IPS DF 6.9 (cell line): ENCODE measurements around the gene ZNF516.

Source experiments
- DNase-seq: peaks from one replicate; pipeline ENCODE4 v3.0.0-alpha.2; 2013; ENCODE audit warnings: low read depth, low spot score
- H3K27ac ChIP-seq: one replicate; pipeline ENCODE4 v1.5.1; 2013; ENCODE audit warnings: low read length, control low read depth
- H3K27me3 ChIP-seq: 2 replicates; pipeline ENCODE4 v1.6.1; 2013; ENCODE audit warnings: mild to moderate bottlenecking, low read length; ENCODE audit not compliant: control insufficient read depth, insufficient read depth
- H3K36me3 ChIP-seq: 2 replicates; pipeline ENCODE4 v1.6.1; 2013; ENCODE audit warnings: low read length; ENCODE audit not compliant: control insufficient read depth, insufficient read depth
- H3K4me1 ChIP-seq: 2 replicates; pipeline ENCODE4 v1.6.1; 2013; ENCODE audit warnings: low read length; ENCODE audit not compliant: control insufficient read depth, insufficient read depth
- H3K4me3 ChIP-seq: 2 replicates; pipeline ENCODE4 v1.5.1; 2013; ENCODE audit warnings: mild to moderate bottlenecking, low read length
- H3K9me3 ChIP-seq: 2 replicates; pipeline ENCODE4 v1.6.1; 2013; ENCODE audit warnings: low read length, inconsistent platforms; ENCODE audit not compliant: control insufficient read depth, insufficient read depth
- WGBS: extraction: QIAGEN DNeasy Blood & Tissue Kit; methylation state at CpG from one replicate; pipeline ENCODE4 v1.1.7; 2013; ENCODE audit warnings: mixed read lengths, missing lambda C conversion rate; ENCODE audit not compliant: insufficient read length, insufficient coverage; 5-methylcytosine and 5-hydroxymethylcytosine counted together

ZNF516 gene

GRCh38 chr18:76371301-76372203, 123.5 kb downstream of the ZNF516 start:
- Histone ChIP-seq H3K4me3 (no peak overlapping the region), H3K4me1 (no peaks in the 10 kb centered on the region), H3K36me3 (no peaks in the 10 kb centered on the region), H3K27ac (no peak overlapping the region), H3K9me3 (no peaks in the 10 kb centered on the region), H3K27me3 (no peaks in the 10 kb centered on the region)
- no peak for DNase-seq
- WGBS = no CpG with 5 or more reads among the region's 43 CpGs

GRCh38 chr18:76370686-76371085, 124.4 kb downstream of the ZNF516 start:
- no CpG with 5 or more reads among the region's 10 CpGs for WGBS
- no peaks in the 10 kb centered on the region for H3K36me3 ChIP-seq

GRCh38 chr18:76370201-76370600, 124.8 kb downstream of the ZNF516 start:
- no peak for DNase-seq
- Histone ChIP-seq H3K27me3 (no peaks in the 10 kb centered on the region), H3K36me3 (no peaks in the 10 kb centered on the region), H3K27ac (no peak overlapping the region), H3K4me1 (no peaks in the 10 kb centered on the region), H3K9me3 (no peaks in the 10 kb centered on the region), H3K4me3 (no peak overlapping the region)
- no CpG with 5 or more reads among the region's 12 CpGs for WGBS

More at GRCh38 chr18:76370686-76371085, 124.4 kb downstream of the ZNF516 start:
- Histone ChIP-seq H3K27me3 (no peaks in the 10 kb centered on the region), H3K27ac (no peak overlapping the region), H3K9me3 (no peaks in the 10 kb centered on the region), H3K4me1 (no peaks in the 10 kb centered on the region), H3K4me3 (no peak overlapping the region)
- DNase-seq = no peak

- no peaks in the 10 kb centered on the region for H3K27me3 ChIP-seq
These were observed 125.3 kb downstream of the ZNF516 start for GRCh38 chr18:76369791-76370190.

GRCh38 chr18:76368976-76369375, 126.1 kb downstream of the ZNF516 start:
- no peaks in the 10 kb centered on the region for H3K27me3 ChIP-seq
- no CpG with 5 or more reads among the region's 5 CpGs for WGBS
- H3K27ac ChIP-seq = no peak overlapping the region
- no peak overlapping the region for H3K4me3 ChIP-seq
- no peaks in the 10 kb centered on the region for H3K4me1 ChIP-seq
- no peaks in the 10 kb centered on the region for H3K9me3 ChIP-seq
- DNase-seq = no peak
- H3K36me3 ChIP-seq = no peaks in the 10 kb centered on the region

More at GRCh38 chr18:76369791-76370190, 125.3 kb downstream of the ZNF516 start:
- Histone ChIP-seq H3K27ac (no peak overlapping the region), H3K4me3 (no peak overlapping the region), H3K36me3 (no peaks in the 10 kb centered on the region), H3K9me3 (no peaks in the 10 kb centered on the region), H3K4me1 (no peaks in the 10 kb centered on the region)
- no CpG with 5 or more reads among the region's 11 CpGs for WGBS
- DNase-seq = no peak

- Histone ChIP-seq H3K36me3 (no peaks in the 10 kb centered on the region), H3K4me3 (no peak overlapping the region), H3K27ac (no peak overlapping the region), H3K4me1 (no peaks in the 10 kb centered on the region), H3K27me3 (no peaks in the 10 kb centered on the region), H3K9me3 (no peaks in the 10 kb centered on the region)
- DNase-seq = no peak
- no CpG with 5 or more reads among the region's 3 CpGs for WGBS
These were observed 126.8 kb downstream of the ZNF516 start for GRCh38 chr18:76368271-76368670.

- no peak for DNase-seq
- no peaks in the 10 kb centered on the region for H3K9me3 ChIP-seq
- H3K27ac ChIP-seq = no peak overlapping the region
- H3K4me3 ChIP-seq = no peak overlapping the region
- no CpG with 5 or more reads among the region's 20 CpGs for WGBS
- H3K4me1 ChIP-seq = no peaks in the 10 kb centered on the region
- no peaks in the 10 kb centered on the region for H3K36me3 ChIP-seq
- no peaks in the 10 kb centered on the region for H3K27me3 ChIP-seq
These were observed 127.6 kb downstream of the ZNF516 start for GRCh38 chr18:76367168-76368125.

GRCh38 chr18:76365561-76365960, 129.5 kb downstream of the ZNF516 start:
- DNase-seq = no peak
- WGBS = no CpG with 5 or more reads among the region's 10 CpGs
- Histone ChIP-seq H3K27ac (no peak overlapping the region), H3K27me3 (no peaks in the 10 kb centered on the region), H3K4me1 (peaks cover 2% of the 10 kb centered on the region; the same call in 1 of the 2 replicates), H3K9me3 (no peaks in the 10 kb centered on the region), H3K36me3 (no peaks in the 10 kb centered on the region), H3K4me3 (no peak overlapping the region)

- no peaks in the 10 kb centered on the region for H3K27me3 ChIP-seq
- no peak overlapping the region for H3K4me3 ChIP-seq
- no peak overlapping the region for H3K27ac ChIP-seq
- DNase-seq = no peak
- H3K9me3 ChIP-seq = no peaks in the 10 kb centered on the region
- H3K4me1 ChIP-seq = peaks cover 2% of the 10 kb centered on the region; the same call in 1 of the 2 replicates
- H3K36me3 ChIP-seq = no peaks in the 10 kb centered on the region
- WGBS = 100% methylated on average over 1 of the region's 14 CpGs
These were observed 130.5 kb downstream of the ZNF516 start for GRCh38 chr18:76364282-76365259.
